PC-9 (cell line): ENCODE results near the gene CMIP. TPM values are rescaled to one million over a fixed set of nuclear protein-coding genes. Genes with fewer than 3 reads are reported as not detected.
"Not testable (repeated sequence)": the region's sequence is repeated elsewhere in the genome, so short reads cannot be mapped to it uniquely, and the experiment has no call there.

ENCODE experiments used
- BruUV-seq: library from RNA; stranded (reverse); fragments of 400-500 nt; replicated peaks from 2 replicates; lab custom pipeline; 2021; lab: Mats Ljungman, UMichigan
- CTCF ChIA-PET: fragments of 300-600 bp; sonication (Branson Sonifier 250); formaldehyde crosslinking; loops from one replicate; lab custom pipeline; 2022; ENCODE audit warnings: antibody characterized with exemption; lab: Charles Lee
- POLR2A ChIA-PET: fragments of 300-600 bp; sonication (Branson Sonifier 250); formaldehyde crosslinking; loops from one replicate; lab custom pipeline; 2022; ENCODE audit warnings: antibody characterized with exemption; ENCODE audit not compliant: unreplicated experiment; lab: Charles Lee
- DNase-seq, 2 experiments: peaks; one replicate each; pipeline versions ENCODE4 v3.0.0 to v3.0.0-alpha.2; 2015 to 2022; ENCODE audit warnings: mixed read lengths in 1 of 2
- H2AFZ ChIP-seq: fragments of 200-600 bp; sonication (generic); 2 replicates; pipeline ENCODE4 v1.8.1; 2017; ENCODE audit warnings: antibody characterized with exemption
- H3F3A ChIP-seq: fragments of 200-600 bp; sonication (generic); 2 replicates; pipeline ENCODE4 v1.8.1; 2017; ENCODE audit warnings: antibody characterized with exemption, mild to moderate bottlenecking, low read depth; ENCODE audit not compliant: insufficient read depth
- H3K27ac ChIP-seq: fragments of 200-600 bp; sonication (generic); 2 replicates; pipeline ENCODE4 v1.6.1; 2016; ENCODE audit warnings: mixed run types
- H3K27me3 ChIP-seq: fragments of 200-600 bp; sonication (generic); 2 replicates; pipeline ENCODE4 v1.6.1; 2016; ENCODE audit warnings: low read depth, mixed run types; ENCODE audit not compliant: insufficient read depth
- H3K36me3 ChIP-seq: fragments of 200-600 bp; sonication (generic); 2 replicates; pipeline ENCODE4 v1.6.1; 2016; ENCODE audit warnings: low read depth, mixed run types
- H3K4me1 ChIP-seq: fragments of 200-600 bp; sonication (generic); replicated peaks from 2 replicates; pipeline ENCODE4 v1.6.1; 2016; ENCODE audit warnings: mixed run types; ENCODE audit not compliant: insufficient read depth
- H3K4me2 ChIP-seq: fragments of 200-600 bp; sonication (generic); 2 replicates; pipeline ENCODE4 v1.6.1; 2017; ENCODE audit warnings: mixed run types
- H3K4me3 ChIP-seq: fragments of 200-600 bp; sonication (generic); 2 replicates; pipeline ENCODE4 v1.6.1; 2016; ENCODE audit warnings: mixed run types
- H3K79me2 ChIP-seq: fragments of 200-600 bp; sonication (generic); 2 replicates; pipeline ENCODE4 v1.6.1; 2017; ENCODE audit warnings: low read depth, mixed run types
- H3K9me2 ChIP-seq: fragments of 200-600 bp; sonication (generic); 2 replicates; pipeline ENCODE4 v1.8.1; 2017; ENCODE audit warnings: mild to moderate bottlenecking; ENCODE audit not compliant: insufficient read depth
- H3K9me3 ChIP-seq: fragments of 200-600 bp; sonication (generic); 2 replicates; pipeline ENCODE4 v1.8.1; 2016; ENCODE audit warnings: low read depth; ENCODE audit not compliant: insufficient read depth
- H4K20me1 ChIP-seq: fragments of 200-600 bp; sonication (generic); 2 replicates; pipeline ENCODE4 v1.8.1; 2017; ENCODE audit not compliant: insufficient read depth
- CTCF ChIP-seq: fragments of 200-600 bp; sonication (generic); conservative IDR thresholded peaks from 2 replicates; pipeline ENCODE4 v1.6.1; 2017; ENCODE audit warnings: mixed run types, antibody characterized with exemption, mild to moderate bottlenecking, moderate library complexity
- EZH2 ChIP-seq: fragments of 200-600 bp; sonication (generic); IDR thresholded peaks from 2 replicates; pipeline ENCODE4 v1.8.0; 2017; ENCODE audit warnings: antibody characterized with exemption, low read depth
- intact Hi-C: fragments of 100-400 bp; cut with micrococcal nuclease; formaldehyde crosslinking; loops from one replicate; pipeline ENCODE4 v1.10.0; 2022; ENCODE audit not compliant: unreplicated experiment
- total RNA-seq: library from RNA; stranded (reverse); gene quantifications from 2 replicates; pipeline ENCODE4 v1.2.3, GENCODE V29; 2021

Gene CMIP
- total RNA-seq, 1 experiment from 2014 or later: 96.6 TPM

GRCh38 chr16:81576696-81577095 lies 132.1 kb downstream of the CMIP start:
- H3K4me2 ChIP-seq: no peak overlapping the region
- no peak for TF ChIP-seq CTCF
- TF ChIP-seq EZH2: no peak
- H3K27me3 ChIP-seq: no peaks in the 10 kb centered on the region
- POLR2A ChIA-PET: no interaction called here
- H4K20me1 ChIP-seq: no peaks in the 10 kb centered on the region
- no peaks in the 10 kb centered on the region for H3K36me3 ChIP-seq
- no TSS peak for BruUV-seq
- no peak overlapping the region for H3K4me3 ChIP-seq
- no peak overlapping the region for H3K27ac ChIP-seq
- intact Hi-C loops: no loop called here
- H3K9me2 ChIP-seq: no peaks in the 10 kb centered on the region
- H3K79me2 ChIP-seq: peaks cover 76% of the 10 kb centered on the region
- peaks cover 25% of the 10 kb centered on the region for H3K4me1 ChIP-seq
- H2AFZ ChIP-seq: no peak overlapping the region
- peaks cover 30% of the 10 kb centered on the region for H3F3A ChIP-seq
- DNase-seq: no peak
- H3K9me3 ChIP-seq: no peaks in the 10 kb centered on the region
- CTCF ChIA-PET: no interaction called here

GRCh38 chr16:81577272-81577671 lies 132.7 kb downstream of the CMIP start:
- H3K27me3 ChIP-seq, H3K27ac ChIP-seq, POLR2A ChIA-PET, intact Hi-C loops, H3K4me2 ChIP-seq, H4K20me1 ChIP-seq, CTCF ChIA-PET, H2AFZ ChIP-seq, BruUV-seq, DNase-seq, H3K4me3 ChIP-seq, H3K9me3 ChIP-seq, H3K9me2 ChIP-seq, H3K36me3 ChIP-seq: not testable (repeated sequence)
- peaks cover 30% of the 10 kb centered on the region for H3K4me1 ChIP-seq
- H3F3A ChIP-seq: peaks cover 35% of the 10 kb centered on the region
- H3K79me2 ChIP-seq: peaks cover 76% of the 10 kb centered on the region

GRCh38 chr16:81578076-81578475 lies 133.5 kb downstream of the CMIP start:
- Histone ChIP-seq H3K27me3 (no peaks in the 10 kb centered on the region), H3K27ac (no peak overlapping the region), H3K9me3 (no peaks in the 10 kb centered on the region), H3K9me2 (no peaks in the 10 kb centered on the region), H3K4me3 (no peak overlapping the region), H3K4me1 (peaks cover 38% of the 10 kb centered on the region), H4K20me1 (no peaks in the 10 kb centered on the region), H3K79me2 (peaks cover 76% of the 10 kb centered on the region), H2AFZ (no peak overlapping the region), H3F3A (peaks cover 35% of the 10 kb centered on the region), H3K36me3 (no peaks in the 10 kb centered on the region), H3K4me2 (no peak overlapping the region)
- peak in 1 of 2 experiments; percentile 8 for DNase-seq
- TF ChIP-seq EZH2 (no peak), CTCF (no peak)
- BruUV-seq: no TSS peak
- ChIA-PET POLR2A (no interaction called here), CTCF (no interaction called here)
- intact Hi-C loops: no loop called here
